GM21390 (cell line): Measurements from ENCODE around the gene UNC5C.

Experiments
- ATAC-seq: cut with Tn5 transposase; IDR thresholded peaks from one replicate; pipeline ENCODE4 v1.9.1; 2021; ENCODE audit not compliant: unreplicated experiment

UNC5C gene

DNA sequence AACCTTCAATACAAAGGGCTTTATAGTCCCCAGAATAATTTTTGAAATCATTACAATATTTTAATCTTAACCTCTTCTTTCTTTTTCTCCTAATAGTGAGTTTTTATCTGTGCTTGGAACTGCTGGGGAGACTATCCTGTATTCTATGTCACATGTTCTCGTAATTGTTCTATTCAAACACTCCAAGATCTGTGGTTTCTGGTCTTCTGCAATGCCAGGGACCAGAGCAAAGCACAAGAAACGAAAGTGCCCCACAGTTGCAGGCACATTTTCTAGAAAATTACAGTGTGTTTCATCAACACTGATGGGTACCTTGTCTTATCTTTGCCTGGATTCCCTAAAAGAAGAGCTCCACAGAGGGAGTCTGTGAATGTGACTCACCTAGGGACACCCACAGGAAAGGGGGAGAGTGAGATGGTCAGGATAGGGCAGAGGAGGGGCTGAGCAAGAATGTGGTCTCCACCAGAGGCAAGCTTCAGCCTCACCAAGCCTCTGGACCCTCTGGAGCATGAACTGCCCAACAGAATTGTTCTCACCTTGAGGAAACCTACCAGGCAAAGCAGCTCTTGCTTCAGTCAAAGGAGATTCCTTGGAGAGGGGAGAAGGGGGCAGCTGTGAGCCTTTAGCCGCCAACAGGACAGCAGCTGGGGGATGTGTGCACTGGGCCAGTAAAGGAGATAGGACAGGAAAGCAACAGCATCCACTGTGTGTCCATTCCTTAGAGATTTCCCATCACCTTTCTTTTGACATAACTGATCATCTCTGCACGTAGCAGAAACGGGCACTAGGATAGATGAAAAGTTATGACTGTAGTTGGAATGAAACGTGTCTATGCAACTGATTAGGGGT lies 25.9 kb downstream of the UNC5C start:
- no peak for ATAC-seq

- no peak for ATAC-seq
Observed at GRCh38 chr4:95517576-95518345, 31.0 kb downstream of the UNC5C start.

DNA sequence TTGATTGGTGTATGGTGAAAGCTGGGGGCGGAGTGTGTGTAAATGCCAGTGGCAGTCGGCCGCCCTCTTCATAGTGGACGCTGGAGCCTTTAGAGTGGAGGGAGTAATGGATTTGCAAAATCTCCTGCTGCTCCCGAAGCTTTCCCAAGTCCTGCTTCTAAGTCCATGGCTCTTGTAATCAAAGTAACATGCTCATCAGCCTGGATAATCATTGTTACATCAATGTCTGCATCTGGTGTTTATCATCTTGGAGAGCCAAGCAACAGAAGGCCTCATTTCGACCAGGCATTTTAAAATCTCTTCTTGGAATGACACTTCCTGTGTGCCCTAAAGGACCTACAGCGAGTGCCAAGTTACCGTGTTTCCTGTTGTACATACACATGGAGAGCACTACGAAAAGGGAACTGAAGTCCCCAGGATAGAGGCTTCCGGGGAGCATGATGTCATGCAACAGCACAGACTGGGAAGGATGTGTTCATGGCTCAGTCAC lies 32.2 kb downstream of the UNC5C start:
- ATAC-seq: no peak

GRCh38 chr4:95515589-95515988 lies 33.2 kb downstream of the UNC5C start:
- no peak for ATAC-seq

- no peak for ATAC-seq
Observed at GRCh38 chr4:95513022-95513421, 35.8 kb downstream of the UNC5C start.

GRCh38 chr4:95511477-95511876 lies 37.3 kb downstream of the UNC5C start:
- no peak for ATAC-seq

DNA sequence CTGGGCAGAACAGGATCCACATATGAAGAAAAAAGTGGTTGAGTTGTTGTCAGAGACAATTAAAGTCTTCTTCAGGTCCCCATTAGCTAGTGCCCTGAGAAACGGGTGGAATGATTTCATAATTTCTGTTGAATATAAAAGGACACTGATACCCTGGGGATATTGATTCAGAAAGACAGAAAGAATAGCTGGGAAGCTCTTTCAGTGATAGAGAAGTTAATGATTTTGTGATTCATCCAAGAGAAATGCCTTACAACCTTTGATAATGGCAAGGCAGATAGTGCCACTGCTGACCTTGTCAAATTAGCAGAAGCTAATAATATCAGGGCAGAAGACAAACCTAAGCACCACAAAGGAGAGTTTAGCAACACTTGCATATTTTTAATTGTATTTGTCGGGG lies 37.9 kb downstream of the UNC5C start:
- ATAC-seq: no peak

DNA sequence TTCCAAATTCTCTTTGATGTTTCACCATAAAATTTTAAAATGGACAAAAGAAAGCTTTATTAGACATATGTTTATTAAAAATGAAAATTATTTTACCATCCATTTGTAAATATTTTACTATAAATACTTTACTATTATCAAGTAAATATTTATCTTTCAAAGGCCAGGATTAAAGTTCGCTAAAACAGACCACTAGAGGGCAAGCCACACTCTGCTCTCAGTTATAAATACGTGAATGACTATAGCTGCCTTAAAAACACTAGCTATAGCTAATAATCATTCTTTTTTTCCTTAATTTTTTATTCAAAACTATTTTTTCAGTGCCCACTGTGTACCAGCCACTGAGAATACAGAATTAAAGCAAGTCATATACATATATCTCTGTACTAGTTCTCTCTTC lies 38.6 kb downstream of the UNC5C start:
- peak; percentile 66 for ATAC-seq

GRCh38 chr4:95508421-95508820 lies 40.4 kb downstream of the UNC5C start:
- ATAC-seq: no peak

DNA sequence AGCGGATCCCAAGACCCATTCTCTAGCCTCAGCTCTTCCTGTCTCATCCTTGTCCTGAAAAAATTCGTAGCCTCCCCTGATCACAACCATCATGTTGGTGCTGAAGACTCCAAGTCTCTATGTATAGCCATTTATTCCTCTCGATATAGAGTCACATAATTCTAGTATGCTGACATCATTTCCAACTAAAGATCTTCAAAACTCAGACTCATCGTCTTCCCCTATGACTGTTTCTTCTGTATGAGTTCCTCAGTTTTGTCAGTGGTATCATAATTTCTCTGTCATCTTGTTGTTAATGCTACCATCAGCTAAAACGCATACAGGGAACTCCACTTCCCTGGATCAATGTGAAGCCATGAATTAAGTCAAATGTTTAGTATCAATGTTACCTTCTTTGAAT lies 41.2 kb downstream of the UNC5C start:
- no peak for ATAC-seq

GRCh38 chr4:95507147-95507546 lies 41.6 kb downstream of the UNC5C start:
- no peak for ATAC-seq

DNA sequence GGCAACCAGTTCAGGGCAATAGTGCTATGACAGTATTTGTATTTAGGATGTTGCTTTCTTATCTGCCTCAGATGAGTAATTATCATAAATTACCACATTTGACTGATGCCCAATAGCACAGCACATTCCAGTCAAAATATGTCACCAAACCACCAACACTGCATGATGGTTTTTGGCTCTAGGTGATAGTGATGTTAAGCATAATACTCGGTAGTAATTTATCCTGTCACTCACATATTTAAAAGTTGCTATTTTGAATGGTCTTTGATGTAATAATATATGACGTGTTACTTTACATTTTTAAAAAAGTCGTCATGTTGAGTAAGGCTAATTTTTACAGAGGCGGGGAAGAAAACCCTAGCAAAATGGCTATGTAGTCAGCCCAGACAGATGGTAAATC lies 42.5 kb downstream of the UNC5C start:
- no peak for ATAC-seq

GRCh38 chr4:95505799-95506198 lies 43.0 kb downstream of the UNC5C start:
- ATAC-seq: no peak

DNA sequence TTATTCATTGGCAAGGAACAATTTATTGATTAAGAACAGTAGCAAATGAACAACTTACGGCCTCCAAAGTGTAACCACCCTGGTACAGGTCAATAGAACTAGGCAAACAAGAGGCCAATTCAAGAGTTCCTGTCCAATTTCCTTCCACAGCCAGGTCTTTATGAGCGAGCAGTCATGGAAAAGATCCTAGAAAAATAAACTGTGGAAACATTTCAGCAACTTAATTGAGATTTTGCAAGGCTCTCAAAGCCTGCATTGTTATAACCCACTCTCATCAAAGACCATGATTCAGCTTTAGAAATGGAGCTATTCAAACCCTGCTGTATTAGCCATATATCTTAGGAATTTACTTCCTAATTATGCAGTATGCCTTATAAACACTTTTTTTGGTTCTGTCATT lies 43.6 kb downstream of the UNC5C start:
- ATAC-seq: no peak

DNA sequence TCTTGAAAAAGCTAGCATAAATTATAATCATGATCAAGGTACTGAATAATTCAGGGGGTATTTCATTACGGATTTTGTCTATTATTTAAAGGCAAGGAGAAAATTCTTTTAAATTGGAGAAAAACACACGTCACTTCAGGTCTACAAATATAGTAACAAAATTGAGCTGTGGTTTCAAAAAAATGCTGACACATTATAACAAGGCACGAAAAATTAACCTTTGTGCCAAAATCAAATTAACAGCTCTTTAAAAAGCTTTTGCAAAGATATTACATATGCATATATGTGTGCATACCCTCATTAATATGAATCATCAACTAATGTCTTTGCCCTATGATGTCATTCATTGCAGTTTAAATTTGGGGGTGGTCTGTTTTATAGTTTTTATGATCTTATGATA lies 44.3 kb downstream of the UNC5C start:
- ATAC-seq: no peak

DNA sequence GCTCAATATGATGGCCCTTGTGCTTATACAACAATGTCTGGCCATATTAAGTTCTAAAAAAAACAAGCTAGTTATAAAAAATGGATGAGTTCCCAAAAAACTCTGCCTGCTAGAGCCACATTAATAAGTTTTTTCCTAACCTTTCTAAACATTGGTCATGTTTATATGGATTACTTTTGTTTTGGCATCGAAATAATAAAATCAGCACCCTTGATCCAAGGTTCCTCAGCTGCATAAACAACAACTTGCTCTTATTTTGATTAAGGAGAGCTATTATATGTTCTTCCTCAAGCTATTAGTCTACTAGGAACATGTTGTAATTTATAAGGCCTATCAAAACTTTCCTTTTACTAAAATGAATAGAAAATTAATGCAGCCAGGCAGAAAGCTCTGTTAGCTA lies 48.4 kb downstream of the UNC5C start:
- ATAC-seq: no peak

GRCh38 chr4:95499291-95499696 lies 49.5 kb downstream of the UNC5C start:
- no peak for ATAC-seq

DNA sequence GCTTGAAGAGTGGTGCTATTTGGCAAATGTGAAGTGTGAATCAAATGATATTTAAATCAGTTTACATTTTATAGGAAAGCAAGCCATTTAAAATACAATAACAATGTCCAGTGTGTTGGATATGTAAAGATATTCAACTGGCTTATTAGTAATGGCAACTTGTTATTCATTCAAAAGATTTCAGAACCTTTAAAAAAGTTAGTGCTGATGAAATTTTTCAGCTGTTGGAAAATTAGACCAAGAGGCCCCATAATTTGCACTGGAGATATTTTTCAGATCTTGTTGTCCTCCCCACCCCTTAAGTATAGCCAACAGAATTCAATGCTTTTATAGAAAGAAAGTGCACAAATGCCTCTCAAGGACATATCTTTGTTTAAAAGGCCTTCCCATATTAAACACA lies 54.6 kb downstream of the UNC5C start:
- ATAC-seq: no peak

- no peak for ATAC-seq
Observed at GRCh38 chr4:95478679-95479078, 70.1 kb downstream of the UNC5C start.

DNA sequence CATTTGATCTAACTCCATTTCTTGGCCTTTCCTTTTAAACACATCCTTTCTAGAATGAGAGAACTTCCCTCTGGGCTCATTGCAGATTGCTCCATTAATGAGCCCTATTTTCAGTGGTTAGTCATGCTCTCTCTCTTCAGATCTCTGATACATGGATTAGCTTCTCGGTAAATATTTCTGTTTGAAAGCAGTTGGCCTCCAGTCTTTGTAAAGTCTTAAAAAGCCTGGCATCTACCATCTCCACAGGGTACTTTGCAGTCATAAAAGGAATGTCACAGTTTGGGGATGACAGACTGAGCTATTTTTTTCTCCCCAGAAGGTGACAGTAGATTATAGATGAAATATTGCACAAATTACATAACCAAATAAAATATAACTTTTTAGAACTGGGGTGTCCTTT lies 72.7 kb downstream of the UNC5C start:
- no peak for ATAC-seq

DNA sequence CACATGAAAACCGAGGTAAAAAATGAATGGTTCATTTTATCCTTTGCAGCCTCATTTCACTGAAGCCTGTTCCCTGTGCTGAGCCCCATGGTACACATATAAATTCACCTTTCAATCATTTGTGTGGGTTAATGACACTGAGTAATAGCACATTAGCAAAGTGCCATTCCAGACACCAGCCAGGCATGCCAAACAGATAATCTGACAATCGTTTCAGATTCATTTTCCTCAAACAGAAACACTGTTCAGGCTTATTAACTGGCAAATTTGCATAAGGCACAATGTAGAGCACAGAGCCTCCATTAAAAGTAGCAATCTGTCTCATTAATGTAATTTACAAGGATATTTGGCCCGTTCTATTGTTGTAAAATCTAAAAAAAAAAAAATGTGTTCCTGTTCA lies 76.2 kb downstream of the UNC5C start:
- no peak for ATAC-seq

- ATAC-seq: no peak
Observed at GRCh38 chr4:95470622-95471021, 78.2 kb downstream of the UNC5C start.
